AG09309 (cell line): ENCODE measurements around the gene HTRA1.

Experiments
- DNase-seq: peaks from one replicate; pipeline ENCODE4 v3.0.0-alpha.2; 2010; ENCODE audit warnings: low read depth
- H3K4me3 ChIP-seq: 2 replicates; pipeline ENCODE4 v1.5.1; 2011; ENCODE audit warnings: mild to moderate bottlenecking, low read depth, low read length, moderate library complexity; ENCODE audit not compliant: control insufficient read depth
- CTCF ChIP-seq: IDR thresholded peaks from 2 replicates; pipeline ENCODE4 v1.5.1; 2011; ENCODE audit warnings: mild to moderate bottlenecking, low read depth, low read length, inconsistent platforms; ENCODE audit not compliant: insufficient read depth, control insufficient read depth; ENCODE audit errors: missing control alignments

HTRA1 gene

GRCh38 chr10:122475591-122476332 is 14.4 kb downstream of the HTRA1 start:
- no peak overlapping the region for H3K4me3 ChIP-seq
- no peak for TF ChIP-seq CTCF
- DNase-seq, result no peak

- DNase-seq, result no peak
- no peak for TF ChIP-seq CTCF
These were observed 15.0 kb downstream of the HTRA1 start for GRCh38 chr10:122476333-122476695.

GRCh38 chr10:122477436-122477835 is 16.1 kb downstream of the HTRA1 start:
- no peak overlapping the region for H3K4me3 ChIP-seq
- no peak for TF ChIP-seq CTCF
- no peak for DNase-seq

More at GRCh38 chr10:122476333-122476695, 15.0 kb downstream of the HTRA1 start:
- H3K4me3 ChIP-seq, result no peak overlapping the region

GRCh38 chr10:122478971-122479370 is 17.6 kb downstream of the HTRA1 start:
- H3K4me3 ChIP-seq, result no peak overlapping the region
- TF ChIP-seq CTCF, result no peak
- DNase-seq, result no peak

- DNase-seq, result no peak
- H3K4me3 ChIP-seq, result no peak overlapping the region
- no peak for TF ChIP-seq CTCF
These were observed 18.9 kb downstream of the HTRA1 start for GRCh38 chr10:122480146-122480833.

GRCh38 chr10:122481296-122482056 is 20.1 kb downstream of the HTRA1 start:
- no peak for TF ChIP-seq CTCF
- DNase-seq, result no peak
- H3K4me3 ChIP-seq, result no peak overlapping the region
